Body of pancreas (tissue), 4 donors: Measurements from ENCODE around the gene TSPEAR.

Experiments
- CTCF ChIP-seq, 7 experiments: fragments of 450-650 bp in 4 of 7; fragments of 200-600 bp in 3 of 7; sonication (generic) in 3 of 7; IDR thresholded peaks; one replicate each; pipeline ENCODE4 v1.5.1; 2016 to 2019; ENCODE audit warnings: antibody characterized with exemption in 7 of 7
- POLR2A ChIP-seq, 3 donors: fragments of 450-650 bp; IDR thresholded peaks; one replicate each; pipeline ENCODE4 v1.6.1; 2016; ENCODE audit warnings: antibody characterized with exemption in 3 of 3, mild to moderate bottlenecking in 2 of 3

- TF ChIP-seq CTCF (IDR thresholded peaks at IDR 0.05) (no peak), POLR2A (IDR thresholded peaks at IDR 0.05) (no peak)
Observed at GRCh38 chr21:44485254-44485793, 226.0 kb downstream of the TSPEAR start.
